Epithelial cell of esophagus (primary cell): Measurements from ENCODE around the gene TTC1.
"Not testable (repeated sequence)": the region's sequence is repeated elsewhere in the genome, so short reads cannot be mapped to it uniquely, and the experiment has no call there.

Source experiments
- DNase-seq: peaks from one replicate; pipeline ENCODE4 v3.0.0; 2010; ENCODE audit warnings: low read depth
- H3K4me3 ChIP-seq: 2 replicates; pipeline ENCODE4 v1.5.1; 2011; ENCODE audit warnings: mild to moderate bottlenecking, low read length, control low read depth
- TF ChIP-seq, protein P1 (sequence below): IDR thresholded peaks from 2 replicates; pipeline ENCODE4 v1.5.1; 2011; ENCODE audit warnings: low read depth, mild to moderate bottlenecking, low read length, control low read depth, inconsistent platforms; ENCODE audit not compliant: insufficient read depth; ENCODE audit errors: missing control alignments

Gene TTC1

DNA sequence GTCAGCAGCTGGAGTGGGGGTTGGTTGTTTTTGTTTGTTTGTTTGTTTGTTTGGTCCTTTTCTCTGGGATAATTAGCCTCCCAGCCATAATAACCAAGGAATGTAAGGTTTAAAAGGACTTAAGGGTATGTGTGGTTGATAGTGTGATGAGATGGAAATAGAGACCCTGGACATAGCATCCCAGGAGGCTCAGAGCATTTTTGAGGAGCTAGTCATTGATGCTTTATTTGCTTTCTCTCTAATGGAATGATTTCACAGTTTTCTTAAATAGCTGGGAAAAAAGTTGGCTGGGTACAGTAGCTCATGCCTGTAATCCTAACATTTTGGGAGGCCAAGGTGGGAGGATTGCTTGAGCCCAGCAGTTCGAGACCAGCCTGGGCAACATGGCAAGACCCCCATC lies 45.1 kb downstream of the TTC1 start:
- DNase-seq, result no peak
- H3K4me3 ChIP-seq, result no peak overlapping the region
- TF ChIP-seq, protein P1, sequence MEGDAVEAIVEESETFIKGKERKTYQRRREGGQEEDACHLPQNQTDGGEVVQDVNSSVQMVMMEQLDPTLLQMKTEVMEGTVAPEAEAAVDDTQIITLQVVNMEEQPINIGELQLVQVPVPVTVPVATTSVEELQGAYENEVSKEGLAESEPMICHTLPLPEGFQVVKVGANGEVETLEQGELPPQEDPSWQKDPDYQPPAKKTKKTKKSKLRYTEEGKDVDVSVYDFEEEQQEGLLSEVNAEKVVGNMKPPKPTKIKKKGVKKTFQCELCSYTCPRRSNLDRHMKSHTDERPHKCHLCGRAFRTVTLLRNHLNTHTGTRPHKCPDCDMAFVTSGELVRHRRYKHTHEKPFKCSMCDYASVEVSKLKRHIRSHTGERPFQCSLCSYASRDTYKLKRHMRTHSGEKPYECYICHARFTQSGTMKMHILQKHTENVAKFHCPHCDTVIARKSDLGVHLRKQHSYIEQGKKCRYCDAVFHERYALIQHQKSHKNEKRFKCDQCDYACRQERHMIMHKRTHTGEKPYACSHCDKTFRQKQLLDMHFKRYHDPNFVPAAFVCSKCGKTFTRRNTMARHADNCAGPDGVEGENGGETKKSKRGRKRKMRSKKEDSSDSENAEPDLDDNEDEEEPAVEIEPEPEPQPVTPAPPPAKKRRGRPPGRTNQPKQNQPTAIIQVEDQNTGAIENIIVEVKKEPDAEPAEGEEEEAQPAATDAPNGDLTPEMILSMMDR, result no peak

DNA sequence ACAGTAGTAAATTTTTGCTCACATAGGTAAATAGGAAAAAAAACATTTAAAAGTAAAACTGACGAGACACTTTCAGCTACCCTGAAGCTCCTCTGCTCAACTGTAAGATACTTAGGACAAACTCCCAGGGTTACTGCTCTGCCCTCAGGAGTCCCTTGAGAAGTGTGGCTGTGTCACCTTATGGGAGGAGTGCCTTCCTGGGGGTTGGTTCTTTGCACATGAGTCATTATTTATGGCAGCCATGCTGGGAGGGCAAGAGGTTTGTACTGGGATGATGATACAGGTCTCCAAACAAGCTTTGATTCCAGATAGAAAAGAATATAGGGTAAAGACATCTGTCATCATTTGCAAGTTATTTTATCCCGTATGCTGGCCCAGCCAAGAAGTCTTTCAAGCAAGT lies 45.9 kb downstream of the TTC1 start:
- H3K4me3 ChIP-seq, result no peak overlapping the region
- DNase-seq, result peak; percentile 71
- TF ChIP-seq, protein P1, result no peak

DNA sequence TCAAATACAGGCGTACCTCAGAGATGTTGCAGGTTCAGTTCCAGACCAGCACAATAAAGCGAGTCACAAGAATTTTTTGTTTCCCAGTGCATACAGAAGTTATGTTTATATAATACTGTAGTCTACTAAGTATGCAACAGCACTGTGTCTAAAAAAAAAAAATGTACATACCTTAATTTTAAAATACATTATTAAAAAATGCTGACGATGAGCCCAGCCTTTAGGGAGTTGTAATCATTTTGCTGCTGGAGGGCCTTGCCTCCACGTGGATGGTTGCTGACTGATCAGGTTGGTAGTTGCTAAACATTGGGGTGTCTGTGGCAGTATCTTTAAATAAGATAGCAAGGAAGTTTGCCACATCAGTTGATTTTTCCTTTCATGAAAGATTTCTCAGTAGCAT lies 48.3 kb downstream of the TTC1 start:
- H3K4me3 ChIP-seq, result no peak overlapping the region
- TF ChIP-seq, protein P1, result no peak
- no peak for DNase-seq

DNA sequence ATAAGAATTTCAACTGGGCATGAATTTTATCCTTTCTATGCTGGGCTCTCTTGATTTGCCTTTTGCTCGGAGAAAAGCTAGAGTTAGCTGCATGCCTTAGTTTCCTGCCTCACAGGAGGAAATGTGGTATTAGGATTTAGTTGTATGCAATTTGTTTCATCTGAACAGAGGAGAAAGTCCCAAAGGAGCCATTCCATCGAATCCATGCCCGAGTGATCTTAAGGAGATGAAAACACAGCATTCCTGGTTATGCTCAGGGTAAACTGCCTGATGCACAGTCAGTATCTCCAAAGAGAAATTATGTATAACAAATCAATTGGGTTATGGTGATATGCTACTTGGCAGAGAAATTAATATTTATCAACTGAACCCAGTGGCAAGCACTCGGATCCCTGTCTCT lies 51.1 kb downstream of the TTC1 start:
- no peak for DNase-seq
- H3K4me3 ChIP-seq, result no peak overlapping the region
- TF ChIP-seq, protein P1, result no peak

DNA sequence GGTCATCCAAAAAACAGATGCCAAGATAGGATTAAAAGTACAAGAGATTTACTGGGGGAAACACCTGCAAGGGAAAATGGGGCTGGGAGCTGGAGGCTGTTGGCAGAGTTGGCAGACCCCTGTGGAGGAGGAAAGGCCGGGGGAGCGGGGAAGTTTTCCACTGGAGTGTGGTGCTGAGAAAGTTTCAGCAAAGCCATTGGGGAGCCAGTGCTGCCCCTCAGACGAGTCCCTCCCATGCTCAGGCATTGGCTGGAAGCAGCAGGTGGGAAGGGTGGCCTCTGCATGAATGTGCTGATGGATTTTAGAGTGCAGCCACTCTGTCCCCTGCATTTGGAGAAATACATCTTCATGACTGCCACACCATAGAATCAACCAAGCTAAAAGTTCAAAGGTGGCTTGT lies 52.8 kb downstream of the TTC1 start:
- no peak for DNase-seq
- TF ChIP-seq, protein P1, result no peak
- no peak overlapping the region for H3K4me3 ChIP-seq

DNA sequence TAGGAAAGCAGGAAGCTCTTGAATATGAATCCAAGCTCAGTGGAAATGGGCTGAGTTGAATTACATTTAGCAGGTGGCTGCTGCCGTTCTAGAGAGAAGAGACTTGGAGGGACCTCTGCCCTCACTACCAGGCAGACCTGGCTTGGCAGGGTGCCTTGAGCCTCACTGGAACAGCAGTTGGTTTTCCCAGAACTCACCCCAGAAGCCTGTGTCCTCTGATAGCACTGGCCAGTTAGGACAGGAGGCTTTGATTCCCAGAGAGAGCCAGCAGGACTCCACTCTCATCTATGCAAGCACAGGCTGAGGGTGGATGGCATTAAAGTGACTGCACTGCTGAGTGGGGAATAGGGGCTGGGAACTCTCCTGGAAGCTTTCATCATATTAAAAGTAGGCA lies 55.5 kb downstream of the TTC1 start:
- TF ChIP-seq, protein P1, result no peak
- DNase-seq, result peak; percentile 16
- H3K4me3 ChIP-seq, result no peak overlapping the region

DNA sequence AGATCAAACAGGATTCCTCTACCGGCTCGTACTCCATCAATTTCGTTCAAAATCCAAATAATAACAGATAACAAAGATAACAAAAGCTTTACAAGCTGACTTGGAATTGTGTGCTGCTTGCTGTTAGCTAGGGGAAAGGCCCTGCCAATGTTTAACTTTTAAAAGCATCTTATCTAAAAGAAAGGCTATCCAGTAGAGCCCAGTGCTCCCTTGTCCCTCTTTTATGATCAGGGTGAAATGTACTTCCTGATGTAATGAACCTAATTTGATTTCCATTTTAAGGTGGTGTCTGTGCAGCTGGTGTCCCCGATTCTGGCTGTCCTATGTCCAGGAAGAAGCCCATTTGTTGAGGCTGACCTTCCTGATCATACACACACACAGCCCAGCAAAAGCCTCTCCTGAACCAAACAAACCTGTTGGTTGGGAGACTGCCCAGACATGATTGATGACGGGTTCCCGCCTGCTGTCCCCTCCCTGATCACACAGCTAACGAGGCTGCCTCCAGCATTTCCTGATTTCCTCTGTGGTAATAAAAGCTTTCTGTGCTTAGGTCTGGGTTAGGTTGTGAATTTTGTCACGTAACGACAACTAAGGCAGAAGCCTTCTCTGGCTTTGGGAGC lies 56.2 kb downstream of the TTC1 start:
- no peak overlapping the region for H3K4me3 ChIP-seq
- TF ChIP-seq, protein P1, result no peak
- DNase-seq, result peak; percentile 97

DNA sequence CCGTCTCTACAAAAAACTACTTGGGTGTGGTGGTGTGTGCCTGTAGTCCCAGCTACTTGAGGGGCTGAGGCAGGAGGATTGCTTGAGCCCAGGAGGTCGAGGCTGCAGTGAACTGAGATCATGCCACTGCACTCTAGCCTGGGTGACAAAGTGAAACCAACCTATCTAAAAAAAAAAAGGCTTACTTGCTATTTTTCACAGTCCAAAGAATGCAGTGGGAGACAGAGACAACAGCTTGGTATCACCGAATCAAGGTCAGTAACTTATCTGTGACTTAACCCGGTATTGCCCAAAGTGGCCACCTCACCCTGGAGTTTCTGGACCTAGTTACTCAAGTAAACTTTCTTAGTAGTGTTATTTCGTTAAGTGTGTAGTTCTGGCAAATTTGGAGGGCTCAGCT lies 60.2 kb downstream of the TTC1 start:
- not testable (repeated sequence) for DNase-seq, H3K4me3 ChIP-seq
